ENCODE results near the gene DPYD.

GRCh38 chr1:97331165-97331564 lies 589.7 kb downstream of the DPYD start:
- TF ChIP-seq EZH2phosphoT487 (IDR thresholded peaks at IDR 0.05; ENCODE audit: borderline replicate concordance, low read length) (no peak), CTCF (conservative IDR thresholded peaks at IDR 0.05; ENCODE audit: low read depth, low read length) (no peak)

Data from PC-3 (cell line).